GM10266 (cell line): ENCODE measurements around the gene FHAD1.

Experiments used
- DNase-seq: peaks from one replicate; pipeline ENCODE4 v3.0.0; 2012; ENCODE audit errors: extremely low spot score
- TF ChIP-seq, protein P1 (sequence below): IDR thresholded peaks from 2 replicates; pipeline ENCODE4 v1.5.1; 2012; ENCODE audit warnings: mild to moderate bottlenecking, low read depth; ENCODE audit not compliant: control insufficient read depth, insufficient read depth; ENCODE audit errors: missing control alignments

FHAD1 gene

DNA sequence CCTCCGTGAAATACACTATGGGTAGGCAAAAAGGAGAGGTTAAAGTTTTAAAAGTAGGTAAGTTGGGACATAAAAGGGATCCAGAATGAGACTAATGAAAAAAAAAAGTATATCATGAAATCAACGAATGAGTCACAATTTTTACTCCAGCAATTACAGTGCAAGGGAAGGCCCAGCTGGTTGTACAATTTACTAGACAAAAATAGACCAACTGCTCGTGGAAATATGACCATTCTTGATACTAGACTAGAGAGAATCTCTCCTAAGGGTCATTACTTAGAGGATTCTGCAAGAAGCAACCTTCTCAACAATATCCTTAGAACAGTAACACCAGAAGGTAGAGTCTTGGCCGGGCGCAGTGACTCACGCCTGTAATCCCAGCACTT is 107.5 kb downstream of the FHAD1 start:
- TF ChIP-seq, protein P1, sequence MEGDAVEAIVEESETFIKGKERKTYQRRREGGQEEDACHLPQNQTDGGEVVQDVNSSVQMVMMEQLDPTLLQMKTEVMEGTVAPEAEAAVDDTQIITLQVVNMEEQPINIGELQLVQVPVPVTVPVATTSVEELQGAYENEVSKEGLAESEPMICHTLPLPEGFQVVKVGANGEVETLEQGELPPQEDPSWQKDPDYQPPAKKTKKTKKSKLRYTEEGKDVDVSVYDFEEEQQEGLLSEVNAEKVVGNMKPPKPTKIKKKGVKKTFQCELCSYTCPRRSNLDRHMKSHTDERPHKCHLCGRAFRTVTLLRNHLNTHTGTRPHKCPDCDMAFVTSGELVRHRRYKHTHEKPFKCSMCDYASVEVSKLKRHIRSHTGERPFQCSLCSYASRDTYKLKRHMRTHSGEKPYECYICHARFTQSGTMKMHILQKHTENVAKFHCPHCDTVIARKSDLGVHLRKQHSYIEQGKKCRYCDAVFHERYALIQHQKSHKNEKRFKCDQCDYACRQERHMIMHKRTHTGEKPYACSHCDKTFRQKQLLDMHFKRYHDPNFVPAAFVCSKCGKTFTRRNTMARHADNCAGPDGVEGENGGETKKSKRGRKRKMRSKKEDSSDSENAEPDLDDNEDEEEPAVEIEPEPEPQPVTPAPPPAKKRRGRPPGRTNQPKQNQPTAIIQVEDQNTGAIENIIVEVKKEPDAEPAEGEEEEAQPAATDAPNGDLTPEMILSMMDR = no peak
- DNase-seq = no peak

DNA sequence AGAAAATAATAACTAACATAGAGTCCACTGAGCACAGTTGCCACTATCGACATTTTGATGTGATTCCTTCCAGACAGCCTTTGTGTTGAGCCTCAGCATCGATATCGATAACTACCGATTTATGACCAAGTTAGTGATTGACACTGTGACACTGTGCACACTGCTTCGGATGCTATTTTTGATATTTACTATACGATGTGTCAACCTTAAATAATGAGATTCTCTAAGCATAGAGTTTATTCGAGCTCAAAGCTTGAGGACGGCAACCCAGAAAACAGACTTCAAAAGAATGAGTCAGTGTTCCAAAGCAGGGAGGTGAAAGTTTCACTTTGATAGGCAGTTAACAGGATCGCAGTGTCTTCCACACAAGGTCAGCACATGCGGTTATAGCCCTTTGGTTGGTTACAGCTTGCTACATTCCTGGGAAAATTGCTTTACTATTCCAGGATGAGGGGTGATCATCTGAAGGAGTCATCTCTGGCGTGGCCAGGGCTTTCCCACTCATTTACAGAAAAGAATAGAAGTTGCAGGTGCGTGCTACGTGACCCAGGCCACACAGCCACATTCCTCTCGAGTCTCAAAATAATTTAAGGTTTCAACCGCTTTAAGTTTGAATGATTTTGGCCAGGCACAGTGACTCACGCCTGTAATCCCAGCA is 109.1 kb downstream of the FHAD1 start:
- DNase-seq = no peak
- TF ChIP-seq, protein P1 = no peak

DNA sequence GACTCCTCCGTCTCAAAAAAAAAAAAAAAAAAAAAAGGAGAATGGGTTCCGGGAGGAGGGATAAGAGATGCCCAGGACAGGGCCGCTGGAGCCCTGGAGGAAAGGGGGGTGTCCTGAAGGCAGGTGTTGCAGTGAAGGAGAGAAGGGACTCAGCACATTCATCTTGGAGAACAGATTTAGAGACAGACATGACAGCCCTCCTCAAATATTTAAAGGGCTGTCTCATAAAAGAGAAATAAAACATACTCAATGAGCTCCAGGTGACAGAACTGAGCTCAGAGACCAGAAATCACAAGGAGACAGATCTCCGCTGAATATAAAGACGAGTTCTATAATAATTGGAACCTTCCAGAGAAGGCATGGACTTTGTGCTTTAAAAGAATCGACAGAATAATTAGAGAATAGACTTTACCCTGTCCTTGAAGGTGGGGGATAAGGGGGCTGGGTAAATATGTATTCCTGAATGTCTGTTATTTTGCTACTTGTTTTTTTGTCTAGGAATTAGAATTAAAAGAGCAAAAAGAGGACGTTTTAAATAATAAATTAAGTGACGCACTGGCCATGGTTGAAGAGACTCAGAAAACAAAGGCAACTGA is 110.7 kb downstream of the FHAD1 start:
- TF ChIP-seq, protein P1 = no peak
- no peak for DNase-seq

DNA sequence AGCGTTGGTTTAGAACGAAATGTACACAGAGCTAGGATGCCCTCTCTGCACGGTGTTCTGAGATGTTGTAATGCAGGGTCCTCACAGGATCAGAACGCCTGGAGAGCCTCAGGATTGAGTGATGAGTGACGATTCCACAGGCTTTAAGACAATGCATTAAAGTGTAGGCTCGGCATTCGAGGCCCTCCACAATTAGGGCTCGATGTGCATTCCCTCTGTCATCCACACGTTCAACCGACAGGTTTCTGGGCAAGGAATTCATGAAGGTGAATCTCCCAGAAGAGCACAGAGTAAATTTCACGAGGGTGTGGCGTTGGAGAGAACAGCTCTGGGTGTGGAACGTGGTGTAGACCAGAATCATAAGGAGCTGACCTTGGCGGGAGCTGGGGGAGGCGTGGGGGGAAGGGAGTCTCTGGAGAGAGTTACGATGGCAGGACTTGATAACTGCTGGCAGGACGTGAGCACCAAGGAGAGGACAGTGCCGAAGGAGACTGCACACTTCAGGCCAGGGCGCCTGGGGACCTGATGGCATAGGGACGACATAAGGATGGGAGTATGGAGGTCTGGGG is 111.6 kb downstream of the FHAD1 start:
- no peak for DNase-seq
- TF ChIP-seq, protein P1 = no peak

DNA sequence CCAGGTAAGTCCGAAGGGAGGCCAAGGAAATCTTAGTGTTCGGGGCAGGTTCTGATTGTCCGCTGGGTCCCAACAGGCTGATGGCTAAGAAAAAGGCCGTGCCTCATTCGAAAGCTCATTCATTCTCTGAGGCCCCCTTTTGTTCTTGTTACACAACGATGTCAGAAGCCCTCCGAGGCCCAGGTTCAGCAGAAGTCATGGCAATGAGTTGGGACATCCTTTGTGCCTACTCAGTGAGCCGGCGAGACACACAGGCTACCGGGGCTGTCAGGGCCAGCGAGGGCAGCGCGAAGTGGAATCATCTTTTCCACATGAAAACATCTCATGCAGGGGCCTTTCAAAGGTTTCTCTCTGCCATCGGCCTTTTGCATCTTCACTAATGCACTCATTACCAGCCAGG is 113.7 kb downstream of the FHAD1 start:
- DNase-seq = no peak
- TF ChIP-seq, protein P1 = no peak

DNA sequence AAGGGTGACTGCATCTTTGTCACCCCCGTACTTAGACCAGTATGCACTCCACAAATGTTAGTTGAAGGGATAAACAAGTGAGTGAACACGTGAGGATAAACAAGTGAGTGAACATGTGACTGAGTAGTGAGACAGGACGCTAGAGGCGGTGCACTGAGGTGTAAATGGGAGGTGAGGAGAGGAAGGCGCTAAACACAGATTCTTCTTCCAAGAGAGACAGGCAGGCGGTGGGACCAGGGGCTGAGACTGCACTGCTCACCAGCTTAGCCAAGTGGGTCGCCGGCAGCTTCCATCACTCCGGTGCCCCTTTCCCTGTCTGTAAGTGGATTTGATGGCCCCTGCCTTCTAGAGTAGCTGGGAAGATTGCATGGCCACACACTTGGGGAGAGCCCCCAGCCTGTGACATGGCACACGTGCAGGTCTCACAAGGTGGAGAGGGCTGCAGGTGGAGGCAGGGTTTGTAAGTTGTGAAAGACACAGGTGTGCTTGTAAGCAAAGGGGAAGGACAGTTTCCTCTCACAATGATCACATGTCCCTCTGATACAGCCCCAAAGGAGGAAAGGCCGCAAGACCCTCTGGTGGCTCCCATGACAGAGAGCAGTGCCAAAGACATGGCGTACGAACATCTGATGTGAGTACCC is 115.2 kb downstream of the FHAD1 start:
- no peak for DNase-seq
- TF ChIP-seq, protein P1 = no peak

DNA sequence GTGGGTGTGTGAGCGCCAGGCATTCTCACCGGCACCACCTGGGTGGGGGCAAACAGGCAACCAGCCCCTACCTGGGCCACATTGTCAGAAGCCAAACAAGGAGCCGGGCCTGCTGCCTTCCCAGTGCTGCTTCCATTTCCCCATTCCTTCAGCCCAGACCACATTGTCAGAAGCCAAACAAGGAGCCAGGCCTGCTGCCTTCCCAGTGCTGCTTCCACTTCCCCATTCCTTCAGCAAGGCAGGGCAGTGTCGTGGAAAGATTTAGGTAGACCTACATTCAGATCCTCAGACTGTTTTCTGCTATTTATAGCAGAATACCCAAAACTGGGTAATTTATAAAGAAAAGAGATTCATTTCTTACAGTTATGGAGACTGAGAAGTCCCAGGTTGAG is 115.7 kb downstream of the FHAD1 start:
- TF ChIP-seq, protein P1 = no peak
- no peak for DNase-seq
